Measurements from ENCODE around the gene RANBP3.

RANBP3 gene

GRCh38 chr19:5943045-5943444, 34.9 kb downstream of the RANBP3 start:
- DNase-seq (ENCODE audit: low read depth), result no peak
- TF ChIP-seq CTCF (conservative IDR thresholded peaks at IDR 0.05; ENCODE audit: control insufficient read depth, insufficient read depth, low read depth, low read length), result no peak
- no peak overlapping the region for H3K4me3 ChIP-seq (ENCODE audit: control insufficient read depth, low read depth, low read length)

DNA sequence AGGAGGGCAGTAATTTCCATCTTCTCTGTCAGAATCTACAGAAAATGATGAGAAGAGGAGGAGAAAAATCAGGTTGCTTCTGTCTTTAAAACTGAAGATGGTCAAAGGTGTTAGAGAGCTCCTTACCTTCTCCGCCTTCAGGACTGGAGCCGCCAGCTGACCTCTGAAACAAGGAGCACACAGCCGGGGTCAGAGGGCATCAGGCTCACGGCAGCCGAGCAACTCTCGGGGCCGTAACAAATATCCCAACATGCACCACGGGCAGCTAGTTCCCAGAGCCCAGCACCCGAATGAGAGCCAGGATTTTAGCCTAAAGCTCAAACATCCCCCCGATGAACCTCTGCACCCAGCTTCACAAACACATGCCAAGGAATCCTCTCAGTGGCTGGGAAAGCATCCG, 36.3 kb downstream of the RANBP3 start:
- no peak for DNase-seq (ENCODE audit: low read depth)
- H3K4me3 ChIP-seq (ENCODE audit: control insufficient read depth, low read depth, low read length), result no peak overlapping the region
- TF ChIP-seq CTCF (conservative IDR thresholded peaks at IDR 0.05; ENCODE audit: control insufficient read depth, insufficient read depth, low read depth, low read length), result no peak

DNA sequence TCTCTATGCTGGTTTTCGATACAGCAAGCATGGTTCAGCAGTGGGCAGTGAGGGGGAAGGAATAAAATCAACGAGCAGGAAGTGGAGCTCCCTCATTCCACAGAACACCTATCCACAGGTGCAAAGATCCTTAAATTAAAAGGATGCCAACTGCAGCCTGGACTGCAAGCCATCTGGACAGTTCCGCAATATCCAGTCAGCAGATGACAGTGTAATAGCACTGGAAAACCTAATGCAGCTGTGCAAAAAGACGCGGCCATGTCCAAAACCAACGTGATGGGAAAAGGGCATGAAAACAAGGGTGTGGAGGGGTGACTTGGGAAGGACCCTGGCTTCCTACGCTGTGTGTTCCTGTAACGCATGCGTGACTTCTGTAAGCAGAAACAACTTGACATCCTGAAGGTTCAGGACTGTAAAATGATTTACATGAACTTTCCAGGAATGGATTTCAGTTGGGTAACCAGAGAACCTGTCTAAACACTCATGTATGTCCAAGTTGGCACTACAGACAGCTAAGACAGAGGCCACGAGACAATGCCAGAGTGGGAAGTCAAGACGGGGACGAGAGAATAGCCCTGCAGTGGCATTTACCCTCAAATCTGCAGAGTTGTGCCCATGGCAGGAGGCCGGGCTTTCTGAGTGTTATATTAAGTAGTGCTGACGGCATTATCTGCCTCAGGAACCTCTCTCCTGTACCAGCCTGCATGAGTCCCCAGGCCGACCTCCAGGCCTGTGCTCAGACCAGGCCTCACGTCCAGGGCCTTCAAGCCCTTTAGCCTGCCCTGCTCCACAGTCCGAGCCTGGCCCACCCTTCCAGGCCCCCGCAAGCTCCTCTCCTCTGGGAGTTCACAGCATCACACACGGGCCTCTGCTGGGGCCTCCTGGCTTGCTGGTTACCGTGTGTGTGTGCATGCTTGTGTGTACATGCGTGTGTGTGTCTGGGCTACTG, 37.4 kb downstream of the RANBP3 start:
- TF ChIP-seq CTCF (conservative IDR thresholded peaks at IDR 0.05; ENCODE audit: control insufficient read depth, insufficient read depth, low read depth, low read length), result no peak
- H3K4me3 ChIP-seq (ENCODE audit: control insufficient read depth, low read depth, low read length), result no peak overlapping the region
- no peak for DNase-seq (ENCODE audit: low read depth)

GRCh38 chr19:5937550-5937949, 40.4 kb downstream of the RANBP3 start:
- H3K4me3 ChIP-seq (ENCODE audit: control insufficient read depth, low read depth, low read length), result no peak overlapping the region
- DNase-seq (ENCODE audit: low read depth), result no peak
- TF ChIP-seq CTCF (conservative IDR thresholded peaks at IDR 0.05; ENCODE audit: control insufficient read depth, insufficient read depth, low read depth, low read length), result no peak

DNA sequence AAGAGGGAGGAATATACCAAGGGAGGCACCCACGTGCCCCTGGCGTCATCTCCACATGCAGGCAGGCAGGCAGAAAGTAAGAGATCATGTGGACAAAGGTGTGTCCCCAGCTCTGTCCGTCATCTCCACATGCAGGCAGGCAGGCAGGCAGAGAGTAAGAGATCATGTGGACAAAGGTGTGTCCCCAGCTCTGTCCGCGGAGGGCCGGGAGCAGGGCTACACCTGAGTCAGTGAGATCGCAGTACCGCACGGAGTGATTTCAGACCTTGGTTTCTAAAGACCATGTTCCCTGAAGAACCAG, 41.7 kb downstream of the RANBP3 start:
- no peak for DNase-seq (ENCODE audit: low read depth)
- no peak overlapping the region for H3K4me3 ChIP-seq (ENCODE audit: control insufficient read depth, low read depth, low read length)
- no peak for TF ChIP-seq CTCF (conservative IDR thresholded peaks at IDR 0.05; ENCODE audit: control insufficient read depth, insufficient read depth, low read depth, low read length)

DNA sequence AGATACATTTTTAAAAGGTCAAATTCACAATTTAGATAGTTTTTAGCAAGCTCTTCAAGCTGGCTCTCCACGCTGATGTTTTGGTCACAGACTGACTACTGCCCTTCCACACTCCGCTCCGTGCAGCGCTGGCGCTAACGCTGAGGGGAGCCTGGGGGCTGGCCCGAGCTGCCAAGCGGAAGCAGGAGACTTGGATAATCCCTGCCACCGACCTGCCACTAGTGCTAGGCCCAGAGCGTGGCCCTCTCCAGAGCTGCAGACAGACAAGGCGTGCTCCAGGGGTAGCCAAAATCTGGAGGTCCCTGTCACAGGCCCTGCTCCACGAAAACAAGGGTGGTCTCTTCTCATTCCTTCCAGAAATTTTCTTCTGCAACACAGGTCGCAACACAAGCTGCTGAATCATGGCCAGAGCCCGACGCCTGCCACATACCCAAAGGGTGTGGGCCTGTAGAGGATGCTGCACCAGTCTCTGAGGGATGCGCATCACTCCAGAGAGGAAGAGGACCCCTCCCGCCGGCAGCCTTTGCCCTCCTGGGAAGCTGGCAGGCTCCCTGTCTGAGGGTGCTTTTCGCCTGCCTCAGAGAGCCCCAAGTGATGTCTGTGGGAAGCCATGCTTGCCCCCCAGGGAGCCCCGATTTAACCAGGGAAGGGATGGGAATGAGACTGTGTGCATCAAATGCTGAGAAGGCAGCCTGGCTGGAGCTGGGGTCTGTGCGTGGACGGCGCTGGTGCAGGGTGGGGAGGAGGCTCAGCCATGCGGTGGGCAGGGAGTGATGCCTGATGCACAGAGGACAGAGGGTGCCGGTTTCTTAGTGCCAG, 42.3 kb downstream of the RANBP3 start:
- TF ChIP-seq CTCF (conservative IDR thresholded peaks at IDR 0.05; ENCODE audit: control insufficient read depth, insufficient read depth, low read depth, low read length), result no peak
- DNase-seq (ENCODE audit: low read depth), result peak; percentile 48
- H3K4me3 ChIP-seq (ENCODE audit: control insufficient read depth, low read depth, low read length), result no peak overlapping the region
